Measurements from ENCODE around the gene CLIP4.

DNA sequence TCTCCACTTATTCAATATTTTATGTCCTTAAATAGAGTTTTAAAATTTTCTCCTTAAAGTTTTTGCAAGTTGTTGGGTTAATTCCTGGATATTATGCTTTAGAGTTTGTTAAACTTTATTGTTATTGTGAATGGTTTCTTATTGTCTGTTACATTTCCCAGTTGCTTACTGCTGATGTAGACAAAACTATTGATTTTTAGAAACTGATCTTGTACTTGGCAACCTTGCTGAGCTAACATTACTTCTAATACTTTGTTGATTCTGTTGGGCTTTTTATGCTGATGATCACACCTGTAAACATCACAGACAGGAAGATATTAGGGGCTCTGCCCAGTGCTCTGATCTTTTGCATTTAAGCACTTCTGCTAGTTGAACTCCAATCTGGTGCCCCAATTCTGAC, 2.8 kb upstream of the CLIP4 start:
- TF ChIP-seq CREM (CRISPR knock-in tag; IDR thresholded peaks at IDR 0.05): no peak
- TF ChIP-seq PRRX2 (CRISPR knock-in tag; IDR thresholded peaks at IDR 0.05): no peak
